PC-3 (cell line): ENCODE data around the gene SPINK7. TPM values are rescaled to one million over a fixed set of nuclear protein-coding genes. Genes with fewer than 3 reads are reported as not detected.
"Not testable (repeated sequence)": the region's sequence is repeated elsewhere in the genome, so short reads cannot be mapped to it uniquely, and the experiment has no call there.

ENCODE experiments used
- ATAC-seq: fragments of 200-7000 bp; cut with Tn5 transposase; 2 replicates; pipeline ENCODE4 v1.9.1; 2020; ENCODE audit warnings: mild to moderate bottlenecking, moderate library complexity
- BruUV-seq: library from RNA; stranded (reverse); fragments of 400-500 nt; replicated peaks from 2 replicates; lab custom pipeline; 2021; lab: Mats Ljungman, UMichigan
- CTCF ChIA-PET: fragments of 300-600 bp; sonication (Branson Sonifier 250); formaldehyde crosslinking; loops from one replicate; lab custom pipeline; 2022; ENCODE audit warnings: antibody characterized with exemption; lab: Charles Lee
- POLR2A ChIA-PET: fragments of 300-600 bp; sonication (Branson Sonifier 250); formaldehyde crosslinking; loops from one replicate; lab custom pipeline; 2022; ENCODE audit warnings: antibody characterized with exemption; ENCODE audit not compliant: unreplicated experiment; lab: Charles Lee
- DNase-seq: peaks from one replicate; pipeline ENCODE4 v3.0.0-alpha.2; 2015
- H2AFZ ChIP-seq: fragments of 300-600 bp; sonication (generic); 2 replicates; pipeline ENCODE4 v1.6.0; 2016; ENCODE audit warnings: antibody characterized with exemption, low read length
- H3F3A ChIP-seq: fragments of 300-600 bp; sonication (generic); one replicate; pipeline ENCODE4 v1.6.0; 2017; ENCODE audit warnings: antibody characterized with exemption, low read length, control low read depth, mild to moderate bottlenecking; ENCODE audit not compliant: unreplicated experiment
- H3K27ac ChIP-seq: fragments of 300-600 bp; sonication (generic); 2 replicates; pipeline ENCODE4 v1.5.1; 2016; ENCODE audit warnings: mild to moderate bottlenecking, low read length
- H3K27me3 ChIP-seq: fragments of 300-600 bp; sonication (generic); 2 replicates; pipeline ENCODE4 v1.6.1; 2016; ENCODE audit warnings: low read length, mixed read lengths
- H3K36me3 ChIP-seq: fragments of 300-600 bp; sonication (generic); 2 replicates; pipeline ENCODE4 v1.6.1; 2016; ENCODE audit warnings: low read depth, mixed run types, low read length, mixed read lengths
- H3K4me1 ChIP-seq: fragments of 300-600 bp; sonication (generic); 2 replicates; pipeline ENCODE4 v1.5.1; 2016; ENCODE audit warnings: low read length; ENCODE audit not compliant: insufficient read depth
- H3K4me2 ChIP-seq: fragments of 300-600 bp; sonication (generic); 2 replicates; pipeline ENCODE4 v1.6.0; 2016; ENCODE audit warnings: low read length
- H3K4me3 ChIP-seq: fragments of 300-600 bp; sonication (generic); 2 replicates; pipeline ENCODE4 v1.5.1; 2016; ENCODE audit warnings: mild to moderate bottlenecking, low read length, mixed read lengths
- H3K79me2 ChIP-seq: fragments of 300-600 bp; sonication (generic); 2 replicates; pipeline ENCODE4 v1.6.1; 2017; ENCODE audit warnings: low read length, mixed read lengths
- H3K9ac ChIP-seq: fragments of 300-600 bp; sonication (generic); 2 replicates; pipeline ENCODE4 v1.6.0; 2016; ENCODE audit warnings: mild to moderate bottlenecking, low read length
- H3K9me2 ChIP-seq: fragments of 300-600 bp; sonication (generic); replicated peaks from 2 replicates; pipeline ENCODE4 v1.6.1; 2016; ENCODE audit warnings: mixed run types, low read length, mixed read lengths
- H3K9me3 ChIP-seq: fragments of 300-600 bp; sonication (generic); 2 replicates; pipeline ENCODE4 v1.6.1; 2016; ENCODE audit warnings: low read length, mixed read lengths
- H4K20me1 ChIP-seq: fragments of 300-600 bp; sonication (generic); 2 replicates; pipeline ENCODE4 v1.6.1; 2016; ENCODE audit warnings: low read length, mixed read lengths
- CTCF ChIP-seq: fragments of 300-600 bp; sonication (generic); conservative IDR thresholded peaks from 2 replicates; pipeline ENCODE4 v1.5.1; 2017; ENCODE audit warnings: antibody characterized with exemption, low read depth, mild to moderate bottlenecking, low read length
- EZH2 ChIP-seq: fragments of 300-600 bp; sonication (generic); IDR thresholded peaks from one replicate; pipeline ENCODE4 v1.6.1; 2017; ENCODE audit warnings: antibody characterized with exemption, mild to moderate bottlenecking, low read length; ENCODE audit not compliant: unreplicated experiment
- EZH2phosphoT487 ChIP-seq: fragments of 300-600 bp; sonication (generic); IDR thresholded peaks from 2 replicates; pipeline ENCODE4 v1.6.1; 2018; ENCODE audit warnings: mild to moderate bottlenecking, antibody characterized with exemption, low read length, borderline replicate concordance
- intact Hi-C: fragments of 100-400 bp; cut with micrococcal nuclease; formaldehyde crosslinking; loops from 2 replicates; pipeline ENCODE4 v1.9.0; 2023
- total RNA-seq: library from RNA; depleted of rRNA; stranded (reverse); fragments of >200 nt; gene quantifications from 2 replicates; pipeline ENCODE4 v1.2.3, GENCODE V29; 2014

Gene SPINK7
- total RNA-seq, 1 experiment from 2014 or later: 0.15 TPM

GRCh38 chr5:148268566-148268965 lies 43.7 kb upstream of the SPINK7 start, which contains the start of gene SPINK13:
TSS of gene SPINK13 (plus strand) at chr5:148268794. CDS start at chr5:148270073, 1,279 bp downstream.
- no peaks in the 10 kb centered on the region for H3K36me3 ChIP-seq
- ChIA-PET CTCF (no interaction called here), POLR2A (interaction anchor here (0.7 kb wide), 1 partner anchor 840 kb away, joined by 3 read pairs; no protein-coding TSS in a partner anchor)
- no peak within 1 kb of the TSS for H3K9ac ChIP-seq
- no TSS peak for BruUV-seq
- no peaks in the 10 kb centered on the region for H3F3A ChIP-seq
- TF ChIP-seq EZH2phosphoT487 (no peak), EZH2 (no peak), CTCF (no peak)
- H3K27me3 ChIP-seq: no peaks in the 10 kb centered on the region
- peak within 1 kb of the TSS; percentile 25 for H3K4me2 ChIP-seq
- H3K4me1 ChIP-seq: peaks cover 10% of the 10 kb centered on the region
- no peaks in the 10 kb centered on the region for H3K9me2 ChIP-seq
- peak within 1 kb of the TSS; percentile 83 for H2AFZ ChIP-seq
- 0 out of 2 replicates have a peak, but pooled peaks cover 5% of the 10 kb centered on the region for H3K9me3 ChIP-seq
- no peak within 1 kb of the TSS for H3K4me3 ChIP-seq
- DNase-seq (peak; percentile 95), ATAC-seq (peak; percentile 100)
- intact Hi-C loops: loop anchor here (5.0 kb wide), 2 partner anchors 46 to 81 kb away; no protein-coding TSS in a partner anchor
- no peaks in the 10 kb centered on the region for H3K79me2 ChIP-seq
- no peaks in the 10 kb centered on the region for H4K20me1 ChIP-seq
- peak within 1 kb of the TSS; percentile 36 for H3K27ac ChIP-seq

GRCh38 chr5:148275129-148275528 lies 37.1 kb upstream of the SPINK7 start:
- H3K27me3 ChIP-seq, H3K9me3 ChIP-seq, H4K20me1 ChIP-seq, H3K27ac ChIP-seq, H3K9me2 ChIP-seq, ATAC-seq, H2AFZ ChIP-seq, BruUV-seq, H3K36me3 ChIP-seq, H3K4me2 ChIP-seq, H3K9ac ChIP-seq, POLR2A ChIA-PET, CTCF ChIA-PET, DNase-seq, H3K4me1 ChIP-seq, H3K4me3 ChIP-seq, H3F3A ChIP-seq, H3K79me2 ChIP-seq, intact Hi-C loops: not testable (repeated sequence)

- BruUV-seq, H3K27me3 ChIP-seq, H3K9ac ChIP-seq, H4K20me1 ChIP-seq, ATAC-seq, H3K9me3 ChIP-seq, H3K4me2 ChIP-seq, POLR2A ChIA-PET, H3K4me1 ChIP-seq, DNase-seq, intact Hi-C loops, H3K4me3 ChIP-seq, H3K36me3 ChIP-seq, H3K9me2 ChIP-seq, H3K27ac ChIP-seq, H2AFZ ChIP-seq, H3F3A ChIP-seq, H3K79me2 ChIP-seq: not testable (repeated sequence)
- CTCF ChIA-PET: interaction anchor here (0.6 kb wide), 1 partner anchor 26 kb away, joined by 3 read pairs; no protein-coding TSS in a partner anchor
These were observed 31.3 kb upstream of the SPINK7 start for GRCh38 chr5:148280893-148281292.

GRCh38 chr5:148281336-148281735 lies 30.9 kb upstream of the SPINK7 start:
- CTCF ChIA-PET: interaction anchor here (0.6 kb wide), 1 partner anchor 25 kb away, joined by 3 read pairs; no protein-coding TSS in a partner anchor
- intact Hi-C loops, H3K4me1 ChIP-seq, H3K9me3 ChIP-seq, H3K27ac ChIP-seq, H4K20me1 ChIP-seq, ATAC-seq, DNase-seq, H3K4me2 ChIP-seq, H3K9ac ChIP-seq, H3K36me3 ChIP-seq, H3K4me3 ChIP-seq, H2AFZ ChIP-seq, H3F3A ChIP-seq, BruUV-seq, H3K79me2 ChIP-seq, H3K9me2 ChIP-seq, POLR2A ChIA-PET, H3K27me3 ChIP-seq: not testable (repeated sequence)
